ENCODE results near the gene ARHGAP19.

- TF ChIP-seq POLR2AphosphoS5 (IDR thresholded peaks at IDR 0.05; ENCODE audit: borderline replicate concordance, low read depth, low read length) (no peak), EZH2 (IDR thresholded peaks at IDR 0.05) (no peak), FOXP2 (optimal IDR thresholded peaks at IDR 0.05; ENCODE audit: control extremely low read depth, extremely low read length, insufficient read depth) (no peak)
These were observed 109.1 kb downstream of the ARHGAP19 start for GRCh38 chr10:97183314-97183713.
